NCI-H1048 (cell line): ENCODE data around the gene MRPL55.

Source experiments
- DNase-seq: peaks from one replicate; lab custom pipeline; 2025; lab: John Stamatoyannopoulos, UW

MRPL55 gene

DNA sequence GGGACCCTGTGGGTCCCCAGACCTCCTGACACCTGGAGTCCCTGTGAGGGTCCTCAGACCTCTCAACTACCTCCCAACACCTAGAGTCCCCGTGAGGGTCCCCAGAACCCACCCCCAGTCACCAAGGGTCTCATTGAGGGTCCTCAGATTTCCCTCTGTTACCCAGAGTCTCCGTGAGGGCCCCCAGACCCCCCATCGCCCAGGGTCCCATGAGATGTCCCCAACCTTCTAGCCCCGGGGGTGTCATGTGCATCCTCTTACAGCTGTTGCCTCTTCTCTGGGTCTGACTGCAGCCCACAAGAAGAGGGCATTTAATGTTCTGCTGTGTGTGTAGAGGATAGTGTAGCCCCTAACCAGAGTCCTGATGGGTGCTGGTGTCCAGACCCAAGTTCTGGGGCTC, 38.7 kb upstream of the MRPL55 start:
- DNase-seq, result no peak

DNA sequence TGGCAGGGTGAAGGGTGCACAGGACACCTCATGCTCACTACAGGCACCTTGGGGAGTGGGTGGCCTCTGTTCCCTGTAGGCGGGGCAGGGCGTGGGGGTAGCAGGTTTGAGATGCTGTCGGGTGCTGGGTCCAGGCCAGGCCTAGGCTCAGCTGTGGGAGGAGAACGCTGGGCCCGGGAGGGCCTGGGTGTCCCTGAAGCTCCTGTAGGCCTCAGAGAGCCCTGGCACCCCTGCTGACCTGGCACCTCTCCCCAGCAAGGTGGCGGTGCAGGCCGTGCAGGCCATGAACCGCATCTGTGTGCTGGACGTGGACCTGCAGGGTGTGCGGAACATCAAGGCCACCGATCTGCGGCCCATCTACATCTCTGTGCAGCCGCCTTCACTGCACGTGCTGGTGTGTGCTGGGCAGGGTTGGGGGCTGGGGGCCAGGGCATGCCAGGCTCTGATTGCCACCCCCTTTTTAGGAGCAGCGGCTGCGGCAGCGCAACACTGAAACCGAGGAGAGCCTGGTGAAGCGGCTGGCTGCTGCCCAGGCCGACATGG, 38.1 kb upstream of the MRPL55 start:
- DNase-seq, result no peak

DNA sequence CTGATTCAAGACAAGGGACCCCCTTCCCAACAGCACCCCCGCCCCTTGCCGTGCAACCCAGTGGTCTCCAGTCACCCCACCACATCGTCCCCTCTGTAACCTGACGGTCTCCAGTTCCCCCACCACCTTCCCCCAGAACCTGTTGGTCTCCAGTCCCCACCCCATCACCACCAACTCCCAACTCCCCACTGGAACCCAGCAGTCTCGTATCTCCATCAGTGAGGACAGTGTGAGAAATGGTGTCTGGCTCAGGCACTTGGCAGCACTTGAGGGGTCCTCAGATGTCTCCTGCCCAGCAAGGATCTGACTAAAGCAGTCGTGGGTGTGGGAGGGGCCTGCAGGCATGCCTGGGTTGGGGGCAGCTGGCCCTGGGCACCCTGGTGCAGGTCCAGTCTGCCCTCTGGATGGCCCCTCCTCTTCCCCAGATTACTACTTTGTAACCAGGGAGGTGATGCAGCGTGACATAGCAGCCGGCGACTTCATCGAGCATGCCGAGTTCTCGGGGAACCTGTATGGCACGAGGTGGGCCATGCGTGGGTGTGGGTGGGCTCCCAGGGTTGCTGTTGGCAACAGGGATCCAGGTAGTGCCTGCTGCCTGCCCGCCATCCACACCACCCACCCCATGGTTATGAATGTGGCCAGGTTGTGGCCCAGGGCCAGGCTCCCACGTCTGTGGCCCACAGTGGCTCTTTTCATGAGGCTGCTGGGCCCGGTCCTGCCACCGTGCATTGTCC, 37.5 kb upstream of the MRPL55 start:
- no peak for DNase-seq

- DNase-seq, result no peak
These were observed 36.6 kb upstream of the MRPL55 start for GRCh38 chr1:228145463-228146416.

DNA sequence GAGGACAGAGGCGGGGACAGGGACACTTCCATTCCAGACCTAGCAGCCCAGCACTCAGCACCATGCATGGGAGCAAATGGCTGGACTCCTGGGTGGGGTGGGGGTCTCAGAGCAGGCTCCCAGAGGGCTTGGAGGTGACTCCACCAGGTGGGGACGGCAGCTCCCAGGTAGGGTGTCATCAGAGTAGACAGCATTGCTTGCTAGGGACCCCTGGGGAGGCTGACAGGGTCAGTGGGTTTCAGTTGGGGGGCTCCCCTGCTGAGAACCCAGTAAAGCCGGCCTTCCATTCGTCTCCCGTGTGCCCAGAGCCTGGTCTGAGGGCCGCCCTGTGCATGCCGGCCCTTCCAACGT, 35.9 kb upstream of the MRPL55 start:
- DNase-seq, result no peak

- DNase-seq, result no peak
These were observed 35.3 kb upstream of the MRPL55 start for GRCh38 chr1:228144193-228144992.

GRCh38 chr1:228143480-228144192, 34.5 kb upstream of the MRPL55 start:
- DNase-seq, result no peak

DNA sequence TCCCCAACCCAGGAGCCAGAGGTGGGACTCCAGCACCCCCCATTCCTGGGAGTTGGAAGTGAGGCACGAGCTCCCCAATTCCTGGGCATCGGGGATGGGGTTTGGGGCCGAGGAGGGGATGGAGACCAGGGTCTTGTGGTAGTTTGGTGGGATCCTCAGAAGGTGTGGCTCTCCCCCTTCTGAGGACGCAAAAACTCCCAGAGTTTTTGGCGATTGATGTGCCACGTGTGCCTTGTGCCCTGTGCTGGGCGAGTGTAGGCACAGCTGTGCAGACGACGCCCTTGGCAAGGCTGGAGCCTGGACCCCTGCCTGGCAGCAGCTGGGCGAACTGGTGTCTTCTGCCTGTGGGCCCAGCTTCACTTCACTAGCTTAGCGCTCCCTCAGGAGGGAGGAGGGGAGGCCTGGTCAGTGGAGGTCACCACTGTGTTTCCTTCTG, 33.6 kb upstream of the MRPL55 start:
- no peak for DNase-seq

DNA sequence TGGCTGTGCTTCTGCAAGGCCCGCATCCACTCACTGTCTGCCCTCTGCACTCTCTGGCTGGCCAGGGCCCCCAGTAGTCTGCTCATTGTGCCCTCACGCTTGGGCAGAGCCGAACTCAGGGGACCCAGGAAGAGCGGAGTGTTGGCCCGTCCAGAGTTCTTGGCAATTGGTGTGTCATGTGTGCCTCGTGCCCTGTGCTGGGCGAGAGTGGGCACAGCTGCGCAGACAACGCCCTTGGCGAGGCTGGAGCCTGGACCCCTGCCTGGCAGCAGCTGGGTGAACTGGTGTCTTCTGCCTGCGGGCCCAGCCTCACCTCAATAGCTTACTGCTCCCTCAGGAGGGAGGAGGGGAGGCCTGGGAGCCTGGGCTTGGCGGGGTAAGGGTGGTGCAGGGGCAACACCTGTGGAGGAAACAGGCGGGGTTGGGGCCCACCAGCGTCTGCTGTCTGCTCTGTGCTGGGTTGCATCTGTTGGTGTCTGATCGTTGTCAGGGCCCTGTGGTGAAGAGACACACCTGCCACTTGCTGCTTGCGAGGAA, 33.1 kb upstream of the MRPL55 start:
- no peak for DNase-seq

GRCh38 chr1:228141226-228142044, 32.3 kb upstream of the MRPL55 start:
- no peak for DNase-seq

- no peak for DNase-seq
These were observed 31.7 kb upstream of the MRPL55 start for GRCh38 chr1:228140724-228141225.

- DNase-seq, result peak; percentile 100
These were observed 31.0 kb upstream of the MRPL55 start, which contains the start of gene GUK1 for GRCh38 chr1:228139931-228140723. GUK1 (plus strand) TSS chr1:228140279; CDS start chr1:228140303, 24 bp downstream.

- DNase-seq, result no peak
These were observed 30.4 kb upstream of the MRPL55 start for GRCh38 chr1:228139406-228139930.

DNA sequence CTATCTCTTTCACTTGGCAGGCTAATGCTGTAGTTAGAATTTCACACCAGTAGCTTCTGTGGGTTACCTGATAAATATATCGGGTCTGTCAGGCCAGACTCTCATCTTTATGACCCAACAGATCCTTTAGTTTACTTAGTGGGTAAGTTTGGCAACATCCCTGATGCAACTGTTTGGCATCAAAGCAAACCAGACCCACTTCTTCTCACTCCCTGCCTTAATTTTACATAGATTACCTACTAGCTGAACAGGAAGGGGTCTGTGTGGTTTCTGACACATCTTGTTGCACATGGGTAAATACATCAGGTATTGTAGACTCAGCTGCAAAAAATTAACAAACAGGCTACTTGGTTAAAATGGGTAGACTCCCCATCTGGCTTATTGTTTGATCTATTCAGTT, 27.8 kb upstream of the MRPL55 start:
- no peak for DNase-seq

DNA sequence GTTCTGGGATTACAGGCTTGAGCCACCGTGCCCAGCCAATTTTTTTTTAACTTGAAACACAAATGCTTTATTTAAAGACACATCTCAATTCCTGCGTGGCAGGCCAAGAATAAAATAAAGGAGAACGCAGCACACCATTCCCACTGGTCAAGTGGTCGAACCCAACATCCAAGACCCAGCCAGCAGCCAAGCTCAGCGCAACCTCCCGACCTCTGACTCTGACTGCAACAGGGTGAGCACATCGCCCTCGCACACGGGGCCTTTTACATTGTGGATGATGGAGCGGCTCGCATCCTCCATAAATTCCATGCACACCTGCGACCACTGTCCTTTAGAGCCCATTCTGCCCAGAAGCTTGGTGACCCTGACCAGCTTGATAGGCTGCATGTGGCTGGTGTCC, 25.5 kb upstream of the MRPL55 start:
- DNase-seq, result no peak

GRCh38 chr1:228131766-228132165, 22.7 kb upstream of the MRPL55 start:
- DNase-seq, result no peak

DNA sequence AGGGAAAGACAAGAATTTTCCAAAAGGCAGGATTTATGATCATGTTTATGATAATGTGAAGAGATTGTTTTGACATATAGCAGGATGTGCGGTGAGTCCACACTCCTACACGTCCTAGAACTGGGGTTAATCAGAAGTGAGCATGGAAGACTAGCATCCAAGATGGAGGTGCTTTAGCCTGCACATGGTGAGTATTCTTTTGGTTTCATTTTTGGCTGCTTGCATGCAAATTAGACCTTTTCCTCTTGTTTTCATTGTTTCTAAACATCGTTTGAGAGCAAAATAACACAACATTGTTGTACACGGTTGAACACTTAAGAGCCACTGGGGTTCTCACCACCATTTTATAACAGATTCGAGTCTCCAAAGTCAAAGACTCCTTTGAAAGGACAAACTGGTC, 16.1 kb upstream of the MRPL55 start:
- no peak for DNase-seq

DNA sequence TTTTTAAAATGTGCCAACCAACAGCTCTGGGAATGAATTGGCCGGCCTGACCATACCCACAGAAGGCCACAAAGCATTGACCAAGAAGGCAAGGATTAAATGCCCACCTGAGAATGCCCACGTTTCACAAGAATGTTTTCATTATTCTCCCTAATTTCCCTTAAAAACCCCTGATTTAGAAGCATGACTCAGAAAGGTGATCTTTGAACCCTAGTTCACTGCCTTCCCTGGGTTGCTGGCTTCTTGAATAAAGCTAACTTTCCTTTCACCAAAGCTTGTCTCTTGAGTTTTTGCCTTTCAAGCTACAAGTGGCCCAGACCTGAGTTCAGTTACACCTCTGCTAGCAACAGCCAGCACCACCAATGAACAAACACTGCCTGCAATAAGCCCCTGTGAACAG, 14.4 kb upstream of the MRPL55 start:
- DNase-seq, result no peak

GRCh38 chr1:228122921-228123441, 13.9 kb upstream of the MRPL55 start:
- no peak for DNase-seq
